WI38 (cell line): Measurements from ENCODE around the gene SNRNP40.
"Not testable (repeated sequence)": the region's sequence is repeated elsewhere in the genome, so short reads cannot be mapped to it uniquely, and the experiment has no call there.

Source experiments
- H3K4me3 ChIP-seq: 2 replicates; pipeline ENCODE4 v1.5.1; 2011; ENCODE audit warnings: low read depth, mild to moderate bottlenecking, control low read depth, low read length
- CTCF ChIP-seq: IDR thresholded peaks from 2 replicates; pipeline ENCODE4 v1.5.1; 2012; ENCODE audit warnings: low read depth, mild to moderate bottlenecking, control low read depth, low read length

Gene SNRNP40

GRCh38 chr1:31273619-31274018 is 23.0 kb downstream of the SNRNP40 start:
- no peak overlapping the region for H3K4me3 ChIP-seq
- TF ChIP-seq CTCF: no peak

- H3K4me3 ChIP-seq: no peak overlapping the region
- no peak for TF ChIP-seq CTCF
Observed at GRCh38 chr1:31272369-31272768, 24.2 kb downstream of the SNRNP40 start.

- no peak overlapping the region for H3K4me3 ChIP-seq
Observed at GRCh38 chr1:31266547-31266946, 30.0 kb downstream of the SNRNP40 start.

GRCh38 chr1:31264790-31265386 is 31.7 kb downstream of the SNRNP40 start:
- H3K4me3 ChIP-seq: no peak overlapping the region
- TF ChIP-seq CTCF: no peak

More at GRCh38 chr1:31266547-31266946, 30.0 kb downstream of the SNRNP40 start:
- TF ChIP-seq CTCF: no peak

GRCh38 chr1:31263408-31263807 is 33.2 kb downstream of the SNRNP40 start:
- no peak for TF ChIP-seq CTCF
- no peak overlapping the region for H3K4me3 ChIP-seq

GRCh38 chr1:31262393-31262792 is 34.2 kb downstream of the SNRNP40 start:
- not testable (repeated sequence) for H3K4me3 ChIP-seq

GRCh38 chr1:31261916-31262315 is 34.7 kb downstream of the SNRNP40 start:
- TF ChIP-seq CTCF: no peak
- no peak overlapping the region for H3K4me3 ChIP-seq

GRCh38 chr1:31259746-31260145 is 36.8 kb downstream of the SNRNP40 start:
- H3K4me3 ChIP-seq: no peak overlapping the region
- no peak for TF ChIP-seq CTCF
